ENCODE measurements around the gene CDH8.

DNA sequence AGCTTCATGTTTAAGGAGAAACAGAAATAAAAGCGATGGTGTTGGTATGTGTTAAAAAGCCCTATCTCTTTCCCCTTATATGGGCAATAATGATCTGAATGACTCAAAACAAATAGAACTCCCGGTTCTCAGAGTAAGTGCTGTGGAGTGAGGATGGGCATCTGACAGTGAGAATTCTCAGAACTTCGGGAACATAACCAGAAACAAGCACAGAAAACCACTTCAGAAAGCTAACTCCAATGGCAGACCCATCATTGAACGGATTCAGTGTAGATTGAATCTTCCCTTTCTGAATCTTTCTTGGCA lies 67.2 kb downstream of the CDH8 start:
- TF ChIP-seq, protein P1, sequence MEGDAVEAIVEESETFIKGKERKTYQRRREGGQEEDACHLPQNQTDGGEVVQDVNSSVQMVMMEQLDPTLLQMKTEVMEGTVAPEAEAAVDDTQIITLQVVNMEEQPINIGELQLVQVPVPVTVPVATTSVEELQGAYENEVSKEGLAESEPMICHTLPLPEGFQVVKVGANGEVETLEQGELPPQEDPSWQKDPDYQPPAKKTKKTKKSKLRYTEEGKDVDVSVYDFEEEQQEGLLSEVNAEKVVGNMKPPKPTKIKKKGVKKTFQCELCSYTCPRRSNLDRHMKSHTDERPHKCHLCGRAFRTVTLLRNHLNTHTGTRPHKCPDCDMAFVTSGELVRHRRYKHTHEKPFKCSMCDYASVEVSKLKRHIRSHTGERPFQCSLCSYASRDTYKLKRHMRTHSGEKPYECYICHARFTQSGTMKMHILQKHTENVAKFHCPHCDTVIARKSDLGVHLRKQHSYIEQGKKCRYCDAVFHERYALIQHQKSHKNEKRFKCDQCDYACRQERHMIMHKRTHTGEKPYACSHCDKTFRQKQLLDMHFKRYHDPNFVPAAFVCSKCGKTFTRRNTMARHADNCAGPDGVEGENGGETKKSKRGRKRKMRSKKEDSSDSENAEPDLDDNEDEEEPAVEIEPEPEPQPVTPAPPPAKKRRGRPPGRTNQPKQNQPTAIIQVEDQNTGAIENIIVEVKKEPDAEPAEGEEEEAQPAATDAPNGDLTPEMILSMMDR (IDR thresholded peaks at IDR 0.05; ENCODE audit: low read length) = no peak
- TF ChIP-seq EZH2 (optimal IDR thresholded peaks at IDR 0.05; ENCODE audit: low read depth, low read length) = no peak
- no peak for TF ChIP-seq EZH2phosphoT487 (IDR thresholded peaks at IDR 0.05; ENCODE audit: low read length)
